HCT116 (cell line): ENCODE data around the gene AP3B1. TPM values are rescaled to one million over a fixed set of nuclear protein-coding genes. Genes with fewer than 3 reads are reported as not detected.

Experiments
- ATAC-seq: fragments of 200-7000 bp; cut with Tn5 transposase; 2 replicates; pipeline ENCODE4 v1.9.1; 2020; ENCODE audit warnings: mild to moderate bottlenecking, moderate library complexity
- BruUV-seq: library from RNA; stranded (reverse); fragments of 400-500 nt; replicated peaks from 2 replicates; lab custom pipeline; 2021; lab: Mats Ljungman, UMichigan
- CTCF ChIA-PET: fragments of 300-600 bp; sonication (Branson Sonifier 250); formaldehyde crosslinking; loops from one replicate; lab custom pipeline; 2021; ENCODE audit warnings: antibody characterized with exemption; lab: Charles Lee
- POLR2A ChIA-PET: fragments of 300-600, 350-600 bp; sonication (Branson Sonifier 250); formaldehyde crosslinking; loops from one replicate; lab custom pipeline; 2021; ENCODE audit warnings: antibody characterized with exemption; lab: Charles Lee
- RAD21 ChIA-PET, 2 experiments: fragments of 300-600 bp; sonication (Branson Sonifier 250); formaldehyde crosslinking; loops; one replicate each; lab custom pipeline; 2023; ENCODE audit warnings: low total read pairs in 2 of 2; ENCODE audit not compliant: uncharacterized antibody in 2 of 2, unreplicated experiment in 2 of 2, low non-redundant PET in 1 of 2; lab: Charles Lee
- DNase-seq: peaks from one replicate; pipeline ENCODE4 v3.0.0-alpha.2; 2010; ENCODE audit warnings: low read depth, low spot score
- H2AFZ ChIP-seq: fragments of 200-600 bp; shearing (Covaris generic), sonication (generic); 2 replicates; pipeline ENCODE4 v1.6.1; 2017; ENCODE audit warnings: low read depth, mixed run types, mixed read lengths, antibody characterized with exemption, low read length; ENCODE audit not compliant: poor library complexity, severe bottlenecking
- H3K27ac ChIP-seq: 2 replicates; pipeline ENCODE4 v1.5.1; 2012; ENCODE audit warnings: low read depth, low read length
- H3K27me3 ChIP-seq: fragments of 200-600 bp; sonication (generic); 2 replicates; pipeline ENCODE4 v1.6.1; 2016; ENCODE audit warnings: mixed run types, low read length, mixed read lengths; ENCODE audit not compliant: insufficient read depth
- H3K36me3 ChIP-seq, 2 experiments: fragments of 200-500 bp in 1 of 2; fragments of 200-600 bp in 1 of 2; sonication (Bioruptor generic) in 1 of 2; sonication (generic) in 1 of 2; 2 replicates each; pipeline versions ENCODE4 v1.5.1 to v1.6.1; 2014 to 2016; ENCODE audit warnings: low read length in 2 of 2, inconsistent platforms in 1 of 2, mixed read lengths in 1 of 2, mixed run types in 1 of 2; ENCODE audit not compliant: insufficient read depth in 2 of 2, control insufficient read depth in 1 of 2
- H3K4me1 ChIP-seq, 2 experiments: fragments of 200-600 bp in 1 of 2; sonication (generic) in 1 of 2; 2 replicates each; pipeline versions ENCODE4 v1.5.1 to v1.6.1; 2012 to 2017; ENCODE audit warnings: low read length in 2 of 2, inconsistent platforms in 1 of 2, mild to moderate bottlenecking in 1 of 2, mixed read lengths in 1 of 2, mixed run types in 1 of 2, moderate library complexity in 1 of 2; ENCODE audit not compliant: insufficient read depth in 2 of 2, control insufficient read depth in 1 of 2
- H3K4me2 ChIP-seq: fragments of 200-600 bp; sonication (generic); 2 replicates; pipeline ENCODE4 v1.6.1; 2017; ENCODE audit warnings: mixed run types, low read length, mixed read lengths
- H3K4me3 ChIP-seq, 2 experiments: fragments of 200-600 bp in 1 of 2; sonication (generic) in 1 of 2; replicated peaks in 1 of 2; 2 replicates each; pipeline ENCODE4 v1.5.1; 2011 to 2016; ENCODE audit warnings: low read length in 2 of 2, control low read depth in 1 of 2, low read depth in 1 of 2, mild to moderate bottlenecking in 1 of 2, mixed read lengths in 1 of 2, mixed run types in 1 of 2
- H3K79me2 ChIP-seq: fragments of 200-600 bp; sonication (generic); 2 replicates; pipeline ENCODE4 v1.6.1; 2017; ENCODE audit warnings: mild to moderate bottlenecking, mixed run types, low read length, moderate library complexity, mixed read lengths; ENCODE audit not compliant: insufficient read depth
- H3K9ac ChIP-seq: fragments of 200-600 bp; sonication (generic); 2 replicates; pipeline ENCODE4 v1.6.1; 2016; ENCODE audit warnings: low read length, mixed read lengths
- H3K9me2 ChIP-seq: fragments of 200-600 bp; sonication (generic), shearing (Covaris generic); 2 replicates; pipeline ENCODE4 v1.6.1; 2017; ENCODE audit warnings: mixed run types, mild to moderate bottlenecking, moderate library complexity; ENCODE audit not compliant: insufficient read depth
- H3K9me3 ChIP-seq, 2 experiments: fragments of 200-500 bp in 1 of 2; fragments of 200-600 bp in 1 of 2; sonication (Bioruptor generic) in 1 of 2; sonication (generic) in 1 of 2; 2 replicates each; pipeline ENCODE4 v1.6.1; 2014 to 2017; ENCODE audit warnings: low read length in 2 of 2, mixed read lengths in 2 of 2, inconsistent platforms in 1 of 2, low read depth in 1 of 2, mild to moderate bottlenecking in 1 of 2, mixed run types in 1 of 2, moderate library complexity in 1 of 2; ENCODE audit not compliant: control insufficient read depth in 1 of 2, insufficient read depth in 1 of 2
- H4K20me1 ChIP-seq: fragments of 200-600 bp; sonication (generic), shearing (Covaris generic); 2 replicates; pipeline ENCODE4 v1.6.1; 2017; ENCODE audit warnings: mixed run types, mild to moderate bottlenecking, moderate library complexity; ENCODE audit not compliant: insufficient read depth
- EZH2 ChIP-seq: fragments of 200-600 bp; sonication (generic); IDR thresholded peaks from 2 replicates; pipeline ENCODE4 v1.6.1; 2017; ENCODE audit warnings: antibody characterized with exemption, mixed run types
- POLR2A ChIP-seq: IDR thresholded peaks from 2 replicates; pipeline ENCODE4 v1.7.0; 2011; ENCODE audit warnings: borderline replicate concordance; ENCODE audit not compliant: insufficient read depth, insufficient read length; ENCODE audit errors: extremely low read depth
- POLR2AphosphoS5 ChIP-seq: IDR thresholded peaks from 2 replicates; pipeline ENCODE4 v1.6.1; 2011; ENCODE audit warnings: mild to moderate bottlenecking, low read depth, low read length, moderate library complexity
- SIN3A ChIP-seq: IDR thresholded peaks from 2 replicates; pipeline ENCODE4 v1.6.1; 2012; ENCODE audit warnings: low read depth
- YY1 ChIP-seq: IDR thresholded peaks from 2 replicates; pipeline ENCODE4 v1.6.1; 2011; ENCODE audit warnings: low read length, low read depth, moderate library complexity, mild to moderate bottlenecking; ENCODE audit not compliant: insufficient replicate concordance; ENCODE audit errors: extremely low read depth
- intact Hi-C: fragments of 100-400 bp; cut with micrococcal nuclease; formaldehyde crosslinking; loops from 2 replicates; pipeline ENCODE4 v1.10.0; 2022
- total RNA-seq: library from RNA; stranded (reverse); gene quantifications from one replicate; pipeline ENCODE4 v1.2.1, GENCODE V29; 2021; ENCODE audit not compliant: unreplicated experiment
- TF ChIP-seq, protein P1 (sequence below): IDR thresholded peaks from 2 replicates; pipeline ENCODE4 v1.6.1; 2012
- TF ChIP-seq, protein P2 (sequence below): IDR thresholded peaks from 2 replicates; pipeline ENCODE4 v1.6.1; 2012; ENCODE audit warnings: low read depth
- TF ChIP-seq, protein P3 (sequence below), 3 experiments: fragments of 200-600 bp in 1 of 3; sonication (generic) in 1 of 3; IDR thresholded peaks in 2 of 3; conservative IDR thresholded peaks in 1 of 3; 2 replicates each; pipeline ENCODE4 v1.5.1; 2012 to 2017; ENCODE audit warnings: low read depth in 2 of 3, low read length in 2 of 3, antibody characterized with exemption in 1 of 3, borderline replicate concordance in 1 of 3, control low read depth in 1 of 3, mild to moderate bottlenecking in 1 of 3, mixed read lengths in 1 of 3, mixed run types in 1 of 3, moderate library complexity in 1 of 3; ENCODE audit not compliant: insufficient read depth in 1 of 3

Gene AP3B1
- total RNA-seq, 1 experiment from 2014 or later, result 54.5 TPM

DNA sequence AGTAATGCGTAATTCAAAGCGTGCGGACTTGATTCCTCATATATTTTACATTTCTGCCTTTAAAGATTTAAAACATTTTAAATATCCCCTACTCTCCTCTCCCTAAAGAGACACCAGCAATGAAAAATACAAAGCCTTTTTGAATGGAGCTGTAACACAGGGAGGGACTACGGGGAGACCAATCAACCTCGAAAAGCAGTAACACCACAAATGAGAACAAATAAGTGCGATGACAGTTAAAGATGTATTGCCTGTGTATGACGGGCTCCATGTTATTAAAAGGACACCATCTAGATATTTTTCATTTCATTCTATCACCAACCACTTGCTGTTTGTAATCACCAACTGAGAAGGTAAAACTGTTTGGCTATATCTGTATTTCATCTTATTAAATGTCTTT, 288.0 kb downstream of the AP3B1 start:
- TF ChIP-seq EZH2 (no peak), POLR2AphosphoS5 (no peak), SIN3A (no peak), POLR2A (no peak), YY1 (no peak)
- TF ChIP-seq, protein P1, sequence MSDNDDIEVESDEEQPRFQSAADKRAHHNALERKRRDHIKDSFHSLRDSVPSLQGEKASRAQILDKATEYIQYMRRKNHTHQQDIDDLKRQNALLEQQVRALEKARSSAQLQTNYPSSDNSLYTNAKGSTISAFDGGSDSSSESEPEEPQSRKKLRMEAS, result no peak
- TF ChIP-seq, protein P2, sequence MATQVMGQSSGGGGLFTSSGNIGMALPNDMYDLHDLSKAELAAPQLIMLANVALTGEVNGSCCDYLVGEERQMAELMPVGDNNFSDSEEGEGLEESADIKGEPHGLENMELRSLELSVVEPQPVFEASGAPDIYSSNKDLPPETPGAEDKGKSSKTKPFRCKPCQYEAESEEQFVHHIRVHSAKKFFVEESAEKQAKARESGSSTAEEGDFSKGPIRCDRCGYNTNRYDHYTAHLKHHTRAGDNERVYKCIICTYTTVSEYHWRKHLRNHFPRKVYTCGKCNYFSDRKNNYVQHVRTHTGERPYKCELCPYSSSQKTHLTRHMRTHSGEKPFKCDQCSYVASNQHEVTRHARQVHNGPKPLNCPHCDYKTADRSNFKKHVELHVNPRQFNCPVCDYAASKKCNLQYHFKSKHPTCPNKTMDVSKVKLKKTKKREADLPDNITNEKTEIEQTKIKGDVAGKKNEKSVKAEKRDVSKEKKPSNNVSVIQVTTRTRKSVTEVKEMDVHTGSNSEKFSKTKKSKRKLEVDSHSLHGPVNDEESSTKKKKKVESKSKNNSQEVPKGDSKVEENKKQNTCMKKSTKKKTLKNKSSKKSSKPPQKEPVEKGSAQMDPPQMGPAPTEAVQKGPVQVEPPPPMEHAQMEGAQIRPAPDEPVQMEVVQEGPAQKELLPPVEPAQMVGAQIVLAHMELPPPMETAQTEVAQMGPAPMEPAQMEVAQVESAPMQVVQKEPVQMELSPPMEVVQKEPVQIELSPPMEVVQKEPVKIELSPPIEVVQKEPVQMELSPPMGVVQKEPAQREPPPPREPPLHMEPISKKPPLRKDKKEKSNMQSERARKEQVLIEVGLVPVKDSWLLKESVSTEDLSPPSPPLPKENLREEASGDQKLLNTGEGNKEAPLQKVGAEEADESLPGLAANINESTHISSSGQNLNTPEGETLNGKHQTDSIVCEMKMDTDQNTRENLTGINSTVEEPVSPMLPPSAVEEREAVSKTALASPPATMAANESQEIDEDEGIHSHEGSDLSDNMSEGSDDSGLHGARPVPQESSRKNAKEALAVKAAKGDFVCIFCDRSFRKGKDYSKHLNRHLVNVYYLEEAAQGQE, result no peak
- TF ChIP-seq, protein P3, sequence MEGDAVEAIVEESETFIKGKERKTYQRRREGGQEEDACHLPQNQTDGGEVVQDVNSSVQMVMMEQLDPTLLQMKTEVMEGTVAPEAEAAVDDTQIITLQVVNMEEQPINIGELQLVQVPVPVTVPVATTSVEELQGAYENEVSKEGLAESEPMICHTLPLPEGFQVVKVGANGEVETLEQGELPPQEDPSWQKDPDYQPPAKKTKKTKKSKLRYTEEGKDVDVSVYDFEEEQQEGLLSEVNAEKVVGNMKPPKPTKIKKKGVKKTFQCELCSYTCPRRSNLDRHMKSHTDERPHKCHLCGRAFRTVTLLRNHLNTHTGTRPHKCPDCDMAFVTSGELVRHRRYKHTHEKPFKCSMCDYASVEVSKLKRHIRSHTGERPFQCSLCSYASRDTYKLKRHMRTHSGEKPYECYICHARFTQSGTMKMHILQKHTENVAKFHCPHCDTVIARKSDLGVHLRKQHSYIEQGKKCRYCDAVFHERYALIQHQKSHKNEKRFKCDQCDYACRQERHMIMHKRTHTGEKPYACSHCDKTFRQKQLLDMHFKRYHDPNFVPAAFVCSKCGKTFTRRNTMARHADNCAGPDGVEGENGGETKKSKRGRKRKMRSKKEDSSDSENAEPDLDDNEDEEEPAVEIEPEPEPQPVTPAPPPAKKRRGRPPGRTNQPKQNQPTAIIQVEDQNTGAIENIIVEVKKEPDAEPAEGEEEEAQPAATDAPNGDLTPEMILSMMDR (IDR thresholded peaks at IDR 0.05 in 2 of 3, conservative IDR thresholded peaks at IDR 0.05 in 1 of 3; ENCODE audit: borderline replicate concordance in 1 of 3, insufficient read depth in 1 of 3, low read depth in 2 of 3, low read length in 2 of 3), result no peak
- H3K79me2 ChIP-seq, result no peaks in the 10 kb centered on the region
- ChIA-PET CTCF (interaction anchor here (1.3 kb wide), 1 partner anchor 446 kb away, joined by 3 read pairs; no protein-coding TSS in a partner anchor), RAD21 (no interaction called here), POLR2A (no interaction called here)
- H3K4me2 ChIP-seq, result no peak overlapping the region
- H3K27me3 ChIP-seq, result no peaks in the 10 kb centered on the region
- ATAC-seq (no peak), DNase-seq (no peak)
- no peaks in the 10 kb centered on the region for H4K20me1 ChIP-seq
- no peak overlapping the region for H3K9ac ChIP-seq
- no TSS peak for BruUV-seq
- H3K9me3 ChIP-seq, result no peaks in the 10 kb centered on the region
- no peaks in the 10 kb centered on the region for H3K4me1 ChIP-seq
- intact Hi-C loops, result loop anchor here (5.0 kb wide), 1 partner anchor 139 kb away; no protein-coding TSS in a partner anchor
- no peak overlapping the region for H2AFZ ChIP-seq
- no peak overlapping the region for H3K4me3 ChIP-seq
- no peak overlapping the region for H3K27ac ChIP-seq
- no peaks in the 10 kb centered on the region; a peak in 1 of 4 replicates for H3K36me3 ChIP-seq
- H3K9me2 ChIP-seq, result no peaks in the 10 kb centered on the region
